GM19351 (cell line): Measurements from ENCODE around the gene IGF2.

Experiments used
- ATAC-seq: cut with Tn5 transposase; IDR thresholded peaks from one replicate; pipeline ENCODE4 v1.9.1; 2021; ENCODE audit warnings: mild to moderate bottlenecking, moderate library complexity; ENCODE audit not compliant: unreplicated experiment

Gene IGF2

DNA sequence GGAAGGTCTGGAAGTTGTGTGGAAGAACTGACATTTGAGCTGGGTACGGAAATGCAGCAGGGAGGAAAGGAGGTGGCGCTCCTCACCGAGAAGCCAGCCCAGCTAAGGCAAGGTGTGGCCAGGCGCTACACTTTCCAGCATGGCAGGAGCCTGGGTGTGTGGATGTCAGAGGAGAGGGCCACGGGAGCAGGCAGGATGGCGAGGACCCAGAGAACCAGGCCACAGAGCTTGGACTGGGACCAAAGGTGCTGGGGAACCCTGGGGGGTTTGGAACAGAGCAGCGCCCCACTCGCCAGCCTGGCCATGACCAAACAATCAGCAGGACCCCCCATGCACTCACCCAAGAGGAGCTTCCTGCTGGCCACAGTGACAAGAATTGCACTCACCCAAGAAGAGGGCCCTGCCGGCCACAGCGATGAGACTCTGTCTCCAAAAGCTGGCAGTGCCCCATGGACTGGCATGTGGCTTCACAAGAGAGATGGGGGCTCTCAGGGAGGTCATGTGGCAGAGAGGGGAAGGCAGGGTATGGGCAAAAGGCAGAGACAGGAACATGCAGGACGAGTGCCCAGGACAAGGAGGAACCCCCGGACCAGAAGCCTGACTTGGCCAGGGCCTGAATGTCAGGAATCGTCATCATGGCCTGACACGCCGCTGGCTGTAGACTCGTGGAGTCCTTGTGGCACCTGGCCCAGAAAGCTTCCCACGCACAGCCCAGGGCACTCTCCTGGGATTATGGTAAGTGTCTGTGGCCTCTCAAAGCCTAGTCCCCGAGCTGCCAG is 45.4 kb downstream of the IGF2 start:
- ATAC-seq = no peak

DNA sequence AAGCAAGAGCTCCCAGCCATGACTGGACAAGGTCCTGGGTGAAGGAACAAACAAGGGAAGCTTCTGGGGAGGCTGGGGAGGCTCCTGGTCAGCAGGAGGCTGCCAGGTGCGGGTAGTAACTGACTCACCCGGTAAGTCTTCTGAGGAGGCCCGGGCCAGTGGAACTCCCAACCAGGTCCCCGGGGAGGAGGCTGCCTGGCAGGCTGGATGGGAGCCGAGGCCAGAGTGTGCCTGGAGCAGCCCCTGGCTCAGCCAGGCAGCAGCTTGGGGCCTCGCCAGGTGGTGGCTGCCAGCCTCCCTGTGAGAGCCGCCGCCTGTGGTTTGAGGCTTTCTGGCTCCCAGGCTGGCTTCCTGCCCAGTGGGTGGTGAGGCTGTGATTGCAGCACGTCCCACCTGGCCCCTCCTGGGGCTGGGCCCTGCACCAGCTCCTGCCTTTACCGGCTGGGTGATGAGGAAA is 46.2 kb downstream of the IGF2 start:
- no peak for ATAC-seq

DNA sequence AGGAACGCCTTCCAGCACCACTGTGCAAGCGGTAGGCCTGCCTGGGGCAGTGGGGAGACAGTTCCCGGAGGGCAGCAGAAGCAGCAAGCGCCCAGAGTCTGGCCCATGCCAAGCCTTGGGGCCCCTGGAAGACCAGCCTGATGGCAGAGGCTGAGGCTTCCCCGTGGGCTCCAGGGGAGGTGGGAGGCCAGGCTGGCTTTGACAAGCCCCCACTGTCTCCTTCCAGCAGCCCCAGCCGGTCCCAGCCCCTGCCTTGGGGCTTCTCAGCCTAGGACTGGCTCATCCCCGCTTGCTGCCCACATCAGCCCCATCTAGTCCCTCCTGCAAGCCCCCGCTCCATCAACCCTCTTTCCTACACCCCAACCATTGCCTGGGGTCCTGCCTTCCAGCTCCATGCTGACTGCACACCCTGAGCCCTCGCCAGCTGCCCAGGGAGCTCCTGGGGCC is 46.7 kb downstream of the IGF2 start:
- ATAC-seq = no peak

DNA sequence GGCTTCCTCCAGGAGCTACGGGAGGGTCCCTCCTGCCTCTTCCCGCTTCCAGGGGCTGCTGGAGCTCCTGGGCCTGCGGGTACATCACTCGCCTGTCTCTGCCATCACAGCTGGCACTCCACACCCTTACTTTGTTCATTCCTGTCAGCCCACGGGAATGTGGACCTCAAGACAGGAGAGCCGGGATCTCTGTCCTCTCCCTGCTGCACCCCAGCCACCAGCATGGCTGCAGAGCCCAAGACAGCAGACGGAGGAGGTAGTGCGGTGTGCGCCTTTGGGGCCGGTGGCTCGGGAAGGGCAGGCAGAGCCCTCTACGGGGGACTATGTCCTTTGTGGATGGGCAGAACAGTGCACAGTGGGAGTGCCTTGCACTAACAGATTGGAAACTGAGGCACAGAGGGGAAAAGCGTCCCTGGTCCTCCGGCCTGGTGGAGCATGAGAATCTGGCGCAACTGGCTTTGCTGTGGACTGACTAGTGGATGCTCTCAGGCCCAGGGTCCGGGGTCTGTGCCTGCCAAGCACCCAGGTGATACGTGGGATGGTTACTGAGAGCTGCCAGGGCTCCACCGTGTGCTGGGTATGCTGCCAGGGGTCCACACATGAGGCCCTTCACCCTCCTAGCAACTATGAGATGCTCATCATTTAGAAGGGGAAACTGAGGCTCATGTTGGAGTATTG is 47.3 kb downstream of the IGF2 start:
- ATAC-seq = no peak

DNA sequence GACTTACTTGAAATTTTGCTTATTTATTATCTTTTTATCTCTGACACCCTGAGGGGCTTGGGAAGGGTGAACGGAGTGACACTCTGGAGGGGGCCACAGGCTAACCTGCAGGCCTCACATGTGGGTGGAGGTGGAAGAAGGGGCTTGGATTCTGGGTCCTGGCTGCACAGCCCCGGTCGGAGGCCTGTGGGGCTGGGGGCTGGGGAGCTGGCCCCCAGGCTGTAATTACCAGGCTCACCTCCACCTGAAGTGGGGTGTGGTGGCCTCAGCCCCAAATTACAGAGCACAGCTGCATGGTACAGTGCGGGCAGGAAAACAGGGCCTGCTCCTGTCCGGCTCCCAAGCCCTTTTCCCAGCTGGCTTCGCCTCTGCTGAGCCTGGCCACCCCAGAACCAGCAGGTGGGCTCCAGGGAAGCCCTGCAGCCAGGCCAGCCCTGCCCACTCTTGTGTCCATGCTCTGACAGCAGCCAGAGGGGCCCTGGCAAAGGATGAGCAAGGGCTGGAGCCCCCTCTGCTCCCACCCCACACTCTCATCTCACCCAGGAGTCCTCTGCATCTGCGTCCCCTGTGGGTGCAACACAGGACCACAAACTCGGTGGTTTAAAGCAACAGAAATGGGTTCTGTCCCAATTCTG is 48.0 kb downstream of the IGF2 start:
- ATAC-seq = no peak

DNA sequence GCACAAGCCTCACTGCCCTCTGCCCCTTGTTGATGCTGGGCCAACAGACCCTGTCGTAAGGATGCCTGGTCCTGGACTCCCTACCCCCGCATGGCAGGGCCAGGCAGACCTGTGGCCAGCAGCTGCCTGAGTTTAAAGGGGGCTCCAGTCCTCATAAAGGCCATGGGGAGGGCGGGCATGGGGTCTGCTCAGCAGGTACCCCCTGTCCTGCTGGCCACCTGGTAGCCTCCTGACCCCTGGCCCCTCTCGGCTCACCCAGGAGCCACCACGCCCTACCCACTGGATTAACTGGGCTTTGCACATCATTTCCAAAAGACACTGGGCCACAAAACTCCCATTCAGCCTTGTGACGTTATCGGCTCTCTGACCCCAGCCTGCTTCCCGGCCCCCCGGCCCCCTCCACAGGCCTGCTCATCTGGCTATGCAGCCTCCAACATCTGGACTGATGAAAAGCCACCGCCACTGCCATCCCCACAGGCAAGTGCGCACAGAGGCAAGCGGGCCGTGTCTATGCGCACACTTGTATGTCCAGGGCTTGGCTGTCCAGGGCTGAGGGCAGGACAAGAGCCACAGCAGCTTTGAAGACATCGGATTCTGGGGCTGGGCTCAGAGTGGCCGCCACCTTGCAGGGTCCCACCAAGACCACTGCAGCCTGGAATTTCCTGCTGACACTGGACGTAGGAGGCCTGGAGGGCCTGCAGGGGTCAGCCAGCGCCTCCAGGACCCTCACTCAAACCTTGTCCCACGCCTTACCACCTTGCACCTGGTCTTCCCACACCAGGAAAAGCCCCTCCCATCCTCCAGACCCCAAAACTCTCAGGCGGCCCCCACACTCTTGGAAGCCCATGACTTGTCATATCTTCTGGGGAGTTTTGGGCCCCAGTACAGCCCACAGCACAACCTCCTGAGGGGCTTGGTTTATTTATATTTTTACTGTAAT is 48.7 kb downstream of the IGF2 start:
- ATAC-seq = no peak

DNA sequence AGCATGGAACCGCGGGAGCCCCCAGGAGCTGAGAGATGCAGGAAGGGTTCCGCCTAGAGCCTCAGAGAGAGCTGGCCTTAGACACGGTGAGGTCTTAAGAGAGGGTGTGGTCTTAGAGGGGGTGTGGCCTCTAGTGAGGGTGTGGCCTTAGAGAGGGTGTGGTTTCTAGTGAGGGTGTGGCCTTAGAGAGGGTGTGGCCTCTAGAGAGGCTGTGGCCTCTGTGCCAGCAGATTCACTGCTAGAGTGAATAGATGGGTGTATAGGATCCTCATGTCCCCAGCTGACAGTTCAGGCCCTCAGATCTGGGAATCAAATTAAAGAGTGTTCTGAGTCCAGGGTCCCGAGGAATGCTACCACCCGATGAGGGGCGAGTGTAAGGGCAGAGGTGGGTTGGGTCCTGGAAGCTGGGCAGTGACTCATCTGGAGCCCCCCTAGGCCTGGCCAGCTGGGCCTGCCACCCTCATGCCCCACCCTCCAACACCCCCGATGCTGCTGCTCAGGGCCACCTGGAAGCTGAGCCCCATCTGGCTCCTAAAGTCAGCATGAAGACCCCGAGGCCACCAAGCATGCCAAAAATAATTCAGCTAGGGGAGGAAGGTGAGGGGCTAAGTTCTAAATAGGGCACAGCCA is 49.5 kb downstream of the IGF2 start:
- no peak for ATAC-seq

DNA sequence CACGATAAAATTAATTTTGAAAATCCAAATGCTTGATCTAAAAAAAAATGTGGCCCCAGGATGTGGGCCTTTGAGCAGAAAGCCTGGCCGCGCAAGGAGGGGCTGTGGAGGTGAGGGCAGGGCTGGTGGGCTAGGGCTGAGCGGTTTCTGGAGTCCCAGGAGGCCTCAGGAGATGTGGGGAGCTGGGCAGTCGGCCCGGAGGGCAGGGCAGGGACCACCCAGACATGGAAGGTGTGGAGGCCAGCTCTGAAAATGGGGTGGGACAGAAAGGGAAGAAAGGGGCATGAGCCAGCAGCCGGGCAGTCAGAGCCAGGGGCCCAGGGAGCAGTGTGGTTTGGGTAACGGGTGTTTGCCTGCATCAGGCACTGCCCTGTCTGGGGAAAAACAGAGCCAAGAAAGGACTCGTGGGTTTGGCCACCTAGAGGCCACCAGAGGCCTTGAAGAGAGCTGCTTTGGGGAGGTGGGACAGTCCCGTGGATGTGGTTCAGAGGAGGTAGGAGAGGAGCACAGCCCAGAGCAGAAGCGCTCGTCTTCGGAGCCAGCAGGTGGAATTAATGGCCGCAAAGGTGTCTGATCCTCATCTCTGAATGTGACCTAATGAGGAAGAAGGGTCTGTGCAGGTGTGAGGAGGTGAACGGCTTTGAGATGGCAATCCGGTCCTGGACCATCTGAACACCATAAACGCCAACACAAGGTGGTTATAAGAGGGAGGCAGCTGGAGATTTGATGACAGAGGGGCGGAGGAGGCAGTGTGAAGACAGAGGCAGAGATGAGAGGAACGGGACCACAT is 50.2 kb downstream of the IGF2 start:
- ATAC-seq = no peak

DNA sequence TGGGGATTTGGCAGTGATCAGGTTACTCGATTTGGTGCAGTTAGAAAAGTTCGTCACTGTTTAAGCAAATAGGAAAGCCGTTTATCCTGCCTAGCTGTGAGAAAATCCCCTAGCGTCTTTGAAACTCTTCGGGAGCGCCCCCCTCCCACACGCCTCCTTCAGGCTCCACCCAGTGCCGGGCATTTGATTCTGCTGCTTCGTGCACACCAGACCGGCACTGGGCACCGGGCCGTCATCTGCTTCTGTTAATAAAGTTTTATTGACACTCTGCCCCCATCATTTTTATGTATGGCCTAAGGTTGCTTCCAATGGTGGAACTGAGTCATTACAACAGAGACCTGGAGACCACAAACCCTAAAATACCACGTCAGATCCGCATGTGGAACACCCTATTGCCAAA is 50.9 kb downstream of the IGF2 start:
- ATAC-seq = no peak

DNA sequence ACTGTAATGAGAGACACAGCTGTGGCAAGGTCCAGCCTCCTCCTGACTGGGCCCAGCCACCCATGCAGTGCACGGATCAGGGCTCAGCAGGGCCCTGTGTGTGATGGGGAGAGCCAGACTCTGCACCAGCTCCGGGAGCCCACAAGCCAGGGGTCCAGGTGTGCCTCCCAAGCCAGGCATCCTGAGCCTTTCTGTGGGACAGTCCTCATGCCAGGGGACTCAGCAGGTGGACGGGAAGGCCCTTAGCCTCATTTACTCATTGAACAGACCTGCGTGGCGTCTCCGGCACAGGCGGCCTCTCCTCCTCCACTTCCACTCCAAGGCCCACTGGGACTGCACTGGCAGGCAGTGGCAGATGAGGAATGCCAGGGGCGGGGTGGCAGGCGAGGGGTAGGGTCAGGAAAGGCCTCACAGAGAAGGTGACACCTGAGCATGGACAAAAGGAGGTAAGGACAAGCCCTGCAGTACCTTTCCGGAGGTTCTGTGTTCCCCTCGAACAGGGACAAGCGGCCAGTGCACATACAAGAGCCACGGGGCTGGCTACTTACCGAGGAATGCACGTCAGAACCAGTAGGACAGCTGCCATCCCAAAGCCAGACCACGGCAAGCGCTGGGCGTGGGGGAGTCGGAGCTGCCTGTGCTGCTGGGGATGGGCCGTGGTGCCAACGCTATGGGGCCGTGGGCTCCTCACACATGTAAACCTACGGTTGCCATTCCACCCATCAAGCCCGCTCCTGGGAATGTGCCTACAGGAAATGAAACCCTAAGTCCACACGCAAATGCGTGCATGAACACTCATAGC is 52.7 kb downstream of the IGF2 start:
- no peak for ATAC-seq

DNA sequence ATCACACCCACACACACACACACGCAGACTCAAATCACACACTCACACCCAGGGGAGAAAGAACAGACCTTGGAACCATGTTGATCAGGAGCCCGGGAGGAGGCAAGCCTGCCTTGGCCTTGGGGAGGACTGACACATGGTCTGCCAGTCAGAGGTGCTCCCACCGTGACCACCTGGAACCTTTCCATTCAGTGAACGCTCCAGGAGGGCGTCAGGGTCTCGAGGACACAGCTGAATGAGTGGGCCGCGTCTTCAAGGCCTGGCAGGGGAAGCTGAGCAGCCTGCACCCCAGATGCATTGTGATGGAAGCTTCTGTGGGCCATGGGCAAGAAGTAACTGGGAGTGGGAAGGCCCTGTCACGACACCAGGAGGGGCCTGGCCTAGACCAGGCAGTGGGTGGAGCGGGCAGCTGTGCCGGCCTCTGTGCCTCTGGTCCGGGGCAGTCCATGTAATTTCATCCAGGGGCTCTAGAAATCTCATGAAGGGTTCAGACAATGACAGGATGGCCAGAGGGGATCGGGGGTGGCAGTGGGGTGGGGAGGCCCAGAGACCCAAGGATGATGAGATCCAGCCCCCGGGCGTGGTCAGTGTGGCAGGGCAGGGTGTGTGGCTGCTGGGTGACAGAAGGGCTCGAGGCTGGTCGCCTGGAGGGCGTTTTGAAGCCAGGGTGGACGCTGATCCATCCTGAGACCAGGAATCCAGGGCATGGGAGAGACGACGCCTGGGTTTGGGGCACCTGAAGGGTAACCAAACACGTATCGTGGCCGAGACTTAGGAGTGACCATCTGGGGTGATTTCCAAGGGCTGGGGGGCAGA is 53.7 kb downstream of the IGF2 start:
- ATAC-seq = no peak

DNA sequence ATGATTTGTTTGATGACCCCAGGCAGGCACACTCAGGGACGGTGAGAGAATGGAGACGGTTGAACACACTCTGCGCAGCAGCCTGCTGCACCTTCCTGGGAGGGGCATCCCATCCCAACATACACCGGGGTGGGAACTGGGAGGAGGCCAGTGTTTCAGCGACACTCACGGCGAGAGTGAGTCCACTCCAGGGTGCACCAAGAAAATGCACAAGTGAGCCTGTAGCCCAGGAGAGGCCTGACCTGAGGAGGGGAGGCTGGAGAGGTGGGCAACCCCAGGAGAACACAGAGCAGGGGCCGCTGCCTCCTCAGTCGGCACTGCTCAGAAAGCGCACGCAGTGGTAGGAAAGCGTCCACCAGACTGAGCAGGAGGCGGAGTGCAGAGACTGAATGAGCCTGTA is 54.5 kb downstream of the IGF2 start:
- no peak for ATAC-seq
